ENCODE measurements around the gene DAGLB. TPM values are rescaled to one million over a fixed set of nuclear protein-coding genes. Genes with fewer than 3 reads are reported as not detected.

The DAGLB gene
- total and polyA plus RNA-seq, 10 of the 15 experiments (the other 5 are each of a cell fraction or from before 2014, with no cell fraction given) = 1.2 to 13.3 (median 10.1) TPM

- BruUV-seq (replicated peaks) = no TSS peak
- intact Hi-C loops (cut with micrococcal nuclease; ENCODE audit: unreplicated experiment) = no loop called here
- POLR2A ChIA-PET = no interaction called here
These were observed 88.0 kb downstream of the DAGLB start for GRCh38 chr7:6359734-6360133.

More at GRCh38 chr7:6359734-6360133, 88.0 kb downstream of the DAGLB start:
- H3K4me2 ChIP-seq (ENCODE audit: control insufficient read depth, insufficient read depth) = no peak overlapping the region
- no peaks in the 10 kb centered on the region for H3K79me2 ChIP-seq (ENCODE audit: control insufficient read depth, insufficient read depth, low read length)
- no peak overlapping the region for H3K9ac ChIP-seq (ENCODE audit: control insufficient read depth, insufficient read depth, low read length)
- DNase-seq (ENCODE audit: low read depth, low spot score) (no peak), FAIRE-seq (no peak), ATAC-seq (no peak)
- 78% methylated on average over 2 of the region's 2 CpGs for WGBS (ENCODE audit: insufficient coverage, insufficient replicate concordance, low lambda C conversion rate, missing lambda C conversion rate)
- H3K27me3 ChIP-seq (replicated peaks in 1 of 2; ENCODE audit: control insufficient read depth in 2 of 2, insufficient read depth in 2 of 2, low read length in 1 of 2) = no peaks in the 10 kb centered on the region
- in situ Hi-C loops (cut with MboI) = no loop called here
- no peak overlapping the region for H2AFZ ChIP-seq (ENCODE audit: control insufficient read depth, low read depth, low read length)
- no peaks in the 10 kb centered on the region for H3K4me1 ChIP-seq (ENCODE audit: control insufficient read depth, insufficient read depth, low read length)
- no peak overlapping the region for H3K4me3 ChIP-seq
- ChIA-PET SMC1A (ENCODE audit: uncharacterized antibody, unreplicated experiment) (interaction anchor here (2.2 kb wide), 1 partner anchor 10 kb away, joined by 9 read pairs; no protein-coding TSS in a partner anchor), CTCF (interaction anchor here (0.6 kb wide), 1 partner anchor 40 kb away, joined by 4 read pairs; no protein-coding TSS in a partner anchor), RAD21 (ENCODE audit: unreplicated experiment) (no interaction called here)
- no peak overlapping the region for H3K27ac ChIP-seq (ENCODE audit: control insufficient read depth, insufficient read depth)
- no peaks in the 10 kb centered on the region for H3K36me3 ChIP-seq (ENCODE audit: control insufficient read depth in 2 of 2, insufficient read depth in 2 of 2, low read length in 1 of 2)
- H3K9me3 ChIP-seq (replicated peaks; ENCODE audit: control insufficient read depth, insufficient read depth, low read length) = no peaks in the 10 kb centered on the region
- no peaks in the 10 kb centered on the region for H4K20me1 ChIP-seq (ENCODE audit: control insufficient read depth, insufficient read depth)
- TF ChIP-seq SMAD5 (IDR thresholded peaks at IDR 0.05; ENCODE audit: low read depth) = no peak
- TF ChIP-seq FOS (IDR thresholded peaks at IDR 0.05; ENCODE audit: borderline replicate concordance, extremely low read depth, insufficient read length) = no peak
- no peak for TF ChIP-seq ESRRA (IDR thresholded peaks at IDR 0.05; ENCODE audit: low read length)
- no peak for TF ChIP-seq RBBP5 (conservative IDR thresholded peaks at IDR 0.05)
- no peak for TF ChIP-seq WRNIP1 (IDR thresholded peaks at IDR 0.05; ENCODE audit: borderline replicate concordance, low read depth, low read length)
- TF ChIP-seq PML (IDR thresholded peaks at IDR 0.05; ENCODE audit: low read length) = no peak
- TF ChIP-seq CHD4 (IDR thresholded peaks at IDR 0.05) = no peak
- TF ChIP-seq NBN (IDR thresholded peaks at IDR 0.05) = no peak
- TF ChIP-seq CHD2 (IDR thresholded peaks at IDR 0.05; ENCODE audit: borderline replicate concordance, low read depth, low read length) = no peak
- no peak for TF ChIP-seq HDAC2 (IDR thresholded peaks at IDR 0.05)
- TF ChIP-seq NFYA (IDR thresholded peaks at IDR 0.05; ENCODE audit: borderline replicate concordance, low read depth, low read length) = no peak
- no peak for TF ChIP-seq NFYB (IDR thresholded peaks at IDR 0.05; ENCODE audit: insufficient read depth, low read depth, low read length)
- no peak for TF ChIP-seq EGR1 (IDR thresholded peaks at IDR 0.05; ENCODE audit: borderline replicate concordance in 1 of 2, low read depth in 2 of 2, low read length in 2 of 2)
- TF ChIP-seq ELK1 (IDR thresholded peaks at IDR 0.05; ENCODE audit: low read depth, low read length) = no peak
- no peak for TF ChIP-seq LARP7 (IDR thresholded peaks at IDR 0.05)

Other genes with a start within 250 kb of the DAGLB start
Only the 7 nearest of the 9 such genes appear.
- gene FAM220A, start 99.0 kb downstream of the DAGLB start, total RNA-seq (2014; rRNA removed) = 12.0 and 14.3 TPM in 2 replicates
- 9.7 and 10.4 TPM in 2 replicates for gene FAM220A, start 99.0 kb downstream of the DAGLB start, total RNA-seq (2014; rRNA removed; fragmentation: Illumina TruSeq; extraction: Trizol)
- gene FAM220A, start 99.0 kb downstream of the DAGLB start, total RNA-seq (2021) = 13.1 and 14.7 TPM in 2 replicates
- gene FAM220A, start 99.0 kb downstream of the DAGLB start, polyA plus RNA-seq (2011; rRNA removed) = 12.3 and 15.5 TPM in 2 replicates
- 9.8 and 11.6 TPM in 2 replicates for gene FAM220A, start 99.0 kb downstream of the DAGLB start, polyA plus RNA-seq (2014; fragmentation: Illumina TruSeq; extraction: Trizol)
- 1 to 10 TPM; 1.4 to 3.3 TPM for gene FAM220A, start 99.0 kb downstream of the DAGLB start, polyA plus RNA-seq (2014; fragmentation: Nextera tagmentation; extraction: Ambion mirVana)
- gene FAM220A, start 99.0 kb downstream of the DAGLB start, polyA plus RNA-seq (2014; rRNA removed) = 9.4 and 9.5 TPM in 2 replicates
- gene FAM220A, start 99.0 kb downstream of the DAGLB start, polyA plus RNA-seq (2016; fragmentation: Nextera tagmentation; extraction: Ambion mirVana) = 10 to 100 TPM; 10.9 to 13.8 TPM
- 56.1 and 72.7 TPM in 2 replicates for gene RAC1, start 73.4 kb downstream of the DAGLB start, total RNA-seq (2014; rRNA removed)
- 78.6 and 86.2 TPM in 2 replicates for gene RAC1, start 73.4 kb downstream of the DAGLB start, total RNA-seq (2014; rRNA removed; fragmentation: Illumina TruSeq; extraction: Trizol)
- 182 and 198 TPM in 2 replicates for gene RAC1, start 73.4 kb downstream of the DAGLB start, total RNA-seq (2021)
- gene RAC1, start 73.4 kb downstream of the DAGLB start, polyA plus RNA-seq (2011; rRNA removed) = 198 and 244 TPM in 2 replicates
- 158 and 160 TPM in 2 replicates for gene RAC1, start 73.4 kb downstream of the DAGLB start, polyA plus RNA-seq (2014; fragmentation: Illumina TruSeq; extraction: Trizol)
- 100 to 1,000 TPM in 1 of 2 experiments, 10 to 100 TPM in 1; 59.5 to 189 TPM for gene RAC1, start 73.4 kb downstream of the DAGLB start, polyA plus RNA-seq (2014; fragmentation: Nextera tagmentation; extraction: Ambion mirVana)
- gene RAC1, start 73.4 kb downstream of the DAGLB start, polyA plus RNA-seq (2014; rRNA removed) = 148 and 172 TPM in 2 replicates
- gene RAC1, start 73.4 kb downstream of the DAGLB start, polyA plus RNA-seq (2016; fragmentation: Nextera tagmentation; extraction: Ambion mirVana) = 100 to 1,000 TPM in 1 of 2 experiments, 10 to 100 TPM in 1; 34.2 to 356 TPM
- gene KDELR2, start 36.2 kb upstream of the DAGLB start, total RNA-seq (2014; rRNA removed) = 67.1 and 81.3 TPM in 2 replicates
- gene KDELR2, start 36.2 kb upstream of the DAGLB start, total RNA-seq (2014; rRNA removed; fragmentation: Illumina TruSeq; extraction: Trizol) = 37.4 and 41.7 TPM in 2 replicates
- gene KDELR2, start 36.2 kb upstream of the DAGLB start, total RNA-seq (2021) = 64.7 and 70.9 TPM in 2 replicates
- gene KDELR2, start 36.2 kb upstream of the DAGLB start, polyA plus RNA-seq (2011; rRNA removed) = 58.8 and 67.5 TPM in 2 replicates
- 40.4 and 54.3 TPM in 2 replicates for gene KDELR2, start 36.2 kb upstream of the DAGLB start, polyA plus RNA-seq (2014; fragmentation: Illumina TruSeq; extraction: Trizol)
- gene KDELR2, start 36.2 kb upstream of the DAGLB start, polyA plus RNA-seq (2014; fragmentation: Nextera tagmentation; extraction: Ambion mirVana) = 10 to 100 TPM; 16.0 to 29.2 TPM
- 43.2 and 45.0 TPM in 2 replicates for gene KDELR2, start 36.2 kb upstream of the DAGLB start, polyA plus RNA-seq (2014; rRNA removed)
- gene KDELR2, start 36.2 kb upstream of the DAGLB start, polyA plus RNA-seq (2016; fragmentation: Nextera tagmentation; extraction: Ambion mirVana) = 100 to 1,000 TPM; 155 to 187 TPM
- 0.05 TPM in 1 of 2 replicates, not detected in the other for gene GRID2IP, start 103.5 kb upstream of the DAGLB start, total RNA-seq (2014; rRNA removed)
- gene GRID2IP, start 103.5 kb upstream of the DAGLB start, total RNA-seq (2014; rRNA removed; fragmentation: Illumina TruSeq; extraction: Trizol) = not detected in 2 replicates
- not detected in 2 replicates for gene GRID2IP, start 103.5 kb upstream of the DAGLB start, total RNA-seq (2021)
- not detected in 2 replicates for gene GRID2IP, start 103.5 kb upstream of the DAGLB start, polyA plus RNA-seq (2011; rRNA removed)
- not detected in 2 replicates for gene GRID2IP, start 103.5 kb upstream of the DAGLB start, polyA plus RNA-seq (2014; fragmentation: Illumina TruSeq; extraction: Trizol)
- not detected for gene GRID2IP, start 103.5 kb upstream of the DAGLB start, polyA plus RNA-seq (2014; fragmentation: Nextera tagmentation; extraction: Ambion mirVana)
- not detected in 2 replicates for gene GRID2IP, start 103.5 kb upstream of the DAGLB start, polyA plus RNA-seq (2014; rRNA removed)
- not detected for gene GRID2IP, start 103.5 kb upstream of the DAGLB start, polyA plus RNA-seq (2016; fragmentation: Nextera tagmentation; extraction: Ambion mirVana)
- 31.1 and 36.0 TPM in 2 replicates for gene ZDHHC4, start 129.5 kb upstream of the DAGLB start, total RNA-seq (2014; rRNA removed)
- gene ZDHHC4, start 129.5 kb upstream of the DAGLB start, total RNA-seq (2014; rRNA removed; fragmentation: Illumina TruSeq; extraction: Trizol) = 30.6 and 31.2 TPM in 2 replicates
- 31.8 and 34.0 TPM in 2 replicates for gene ZDHHC4, start 129.5 kb upstream of the DAGLB start, total RNA-seq (2021)
- gene ZDHHC4, start 129.5 kb upstream of the DAGLB start, polyA plus RNA-seq (2011; rRNA removed) = 63.2 and 74.3 TPM in 2 replicates
- 25.5 and 35.6 TPM in 2 replicates for gene ZDHHC4, start 129.5 kb upstream of the DAGLB start, polyA plus RNA-seq (2014; fragmentation: Illumina TruSeq; extraction: Trizol)
- gene ZDHHC4, start 129.5 kb upstream of the DAGLB start, polyA plus RNA-seq (2014; fragmentation: Nextera tagmentation; extraction: Ambion mirVana) = 10 to 100 TPM; 34.5 to 37.9 TPM
- gene ZDHHC4, start 129.5 kb upstream of the DAGLB start, polyA plus RNA-seq (2014; rRNA removed) = 31.1 and 35.6 TPM in 2 replicates
- 10 to 100 TPM; 38.4 to 43.1 TPM for gene ZDHHC4, start 129.5 kb upstream of the DAGLB start, polyA plus RNA-seq (2016; fragmentation: Nextera tagmentation; extraction: Ambion mirVana)
- 25.4 and 28.9 TPM in 2 replicates for gene INTS15, start 142.1 kb upstream of the DAGLB start, total RNA-seq (2014; rRNA removed)
- 11.2 and 11.4 TPM in 2 replicates for gene INTS15, start 142.1 kb upstream of the DAGLB start, total RNA-seq (2014; rRNA removed; fragmentation: Illumina TruSeq; extraction: Trizol)
- gene INTS15, start 142.1 kb upstream of the DAGLB start, total RNA-seq (2021) = 25.4 and 28.2 TPM in 2 replicates
- 13.2 and 18.5 TPM in 2 replicates for gene INTS15, start 142.1 kb upstream of the DAGLB start, polyA plus RNA-seq (2011; rRNA removed)
- 25.3 and 27.2 TPM in 2 replicates for gene INTS15, start 142.1 kb upstream of the DAGLB start, polyA plus RNA-seq (2014; fragmentation: Illumina TruSeq; extraction: Trizol)
- gene INTS15, start 142.1 kb upstream of the DAGLB start, polyA plus RNA-seq (2014; fragmentation: Nextera tagmentation; extraction: Ambion mirVana) = 1 to 10 TPM in 1 of 2 experiments, under 1 TPM in 1; 0.89 to 2.4 TPM
- 26.9 and 28.1 TPM in 2 replicates for gene INTS15, start 142.1 kb upstream of the DAGLB start, polyA plus RNA-seq (2014; rRNA removed)
- gene INTS15, start 142.1 kb upstream of the DAGLB start, polyA plus RNA-seq (2016; fragmentation: Nextera tagmentation; extraction: Ambion mirVana) = 10 to 100 TPM; 14.9 to 15.1 TPM
- gene ZNF853, start 167.7 kb upstream of the DAGLB start, total RNA-seq (2014; rRNA removed) = 0.05 and 0.06 TPM in 2 replicates
- gene ZNF853, start 167.7 kb upstream of the DAGLB start, total RNA-seq (2014; rRNA removed; fragmentation: Illumina TruSeq; extraction: Trizol) = 0.04 and 0.05 TPM in 2 replicates
- 0.11 and 0.13 TPM in 2 replicates for gene ZNF853, start 167.7 kb upstream of the DAGLB start, total RNA-seq (2021)
- gene ZNF853, start 167.7 kb upstream of the DAGLB start, polyA plus RNA-seq (2011; rRNA removed) = 0.17 and 0.26 TPM in 2 replicates
- 0.04 and 0.05 TPM in 2 replicates for gene ZNF853, start 167.7 kb upstream of the DAGLB start, polyA plus RNA-seq (2014; fragmentation: Illumina TruSeq; extraction: Trizol)
- gene ZNF853, start 167.7 kb upstream of the DAGLB start, polyA plus RNA-seq (2014; fragmentation: Nextera tagmentation; extraction: Ambion mirVana) = not detected
- 0.05 TPM in 1 of 2 replicates, not detected in the other for gene ZNF853, start 167.7 kb upstream of the DAGLB start, polyA plus RNA-seq (2014; rRNA removed)
- under 1 TPM in 1 of 2 experiments, not detected in 1; 0.04 TPM for gene ZNF853, start 167.7 kb upstream of the DAGLB start, polyA plus RNA-seq (2016; fragmentation: Nextera tagmentation; extraction: Ambion mirVana)